GM10847 (cell line): ENCODE data around the gene DST.

ENCODE experiments used
- POLR2A ChIP-seq: IDR thresholded peaks from 2 replicates; pipeline ENCODE4 v1.6.1; 2011; ENCODE audit not compliant: insufficient read length; ENCODE audit errors: extremely low read depth

DST gene

GRCh38 chr6:56644366-56644765 lies 1.7 kb upstream of the DST start:
- no peak for TF ChIP-seq POLR2A

GRCh38 chr6:56643379-56644089 lies 845 bp upstream of the DST start:
- TF ChIP-seq POLR2A: no peak

GRCh38 chr6:56640374-56640773 lies 2.3 kb downstream of the DST start:
- no peak for TF ChIP-seq POLR2A

- TF ChIP-seq POLR2A: no peak
These were observed 3.9 kb downstream of the DST start for GRCh38 chr6:56638760-56639159.

- TF ChIP-seq POLR2A: no peak
These were observed 5.0 kb downstream of the DST start for GRCh38 chr6:56637640-56638039.

GRCh38 chr6:56628105-56628504 lies 14.6 kb downstream of the DST start:
- TF ChIP-seq POLR2A: no peak

- TF ChIP-seq POLR2A: no peak
These were observed 17.3 kb downstream of the DST start for GRCh38 chr6:56625356-56625755.

- no peak for TF ChIP-seq POLR2A
These were observed 18.0 kb downstream of the DST start for GRCh38 chr6:56624728-56625069.

GRCh38 chr6:56624046-56624727 lies 18.5 kb downstream of the DST start:
- no peak for TF ChIP-seq POLR2A

GRCh38 chr6:56620229-56620868 lies 22.3 kb downstream of the DST start:
- TF ChIP-seq POLR2A: no peak

- no peak for TF ChIP-seq POLR2A
These were observed 24.6 kb downstream of the DST start for GRCh38 chr6:56618050-56618449.

GRCh38 chr6:56616967-56617366 lies 25.7 kb downstream of the DST start:
- TF ChIP-seq POLR2A: no peak

- no peak for TF ChIP-seq POLR2A
These were observed 29.3 kb downstream of the DST start for GRCh38 chr6:56613247-56613851.

- TF ChIP-seq POLR2A: no peak
These were observed 34.4 kb downstream of the DST start for GRCh38 chr6:56608332-56608731.

- no peak for TF ChIP-seq POLR2A
These were observed 35.5 kb downstream of the DST start for GRCh38 chr6:56607111-56607752.
